GM23338 (cell line): ENCODE data around the gene GLCCI1. TPM values are rescaled to one million over a fixed set of nuclear protein-coding genes. Genes with fewer than 3 reads are reported as not detected.

Experiments
- ATAC-seq: fragments of 200-7000 bp; cut with Tn5 transposase; 3 replicates; pipeline ENCODE4 v1.9.1; 2020
- DNase-seq: peaks from one replicate; pipeline ENCODE4 v3.0.0-alpha.2; 2015; ENCODE audit warnings: low spot score
- H2AFZ ChIP-seq: fragments of 200-600 bp; sonication (generic); 2 replicates; pipeline ENCODE4 v1.8.0; 2016; ENCODE audit warnings: antibody characterized with exemption, mild to moderate bottlenecking, moderate library complexity
- H3F3A ChIP-seq: fragments of 200-600 bp; sonication (generic); replicated peaks from 2 replicates; pipeline ENCODE4 v1.8.0; 2017; ENCODE audit warnings: antibody characterized with exemption, mixed run types, low read depth
- H3K27ac ChIP-seq: fragments of 200-600 bp; sonication (generic); 2 replicates; pipeline ENCODE4 v1.6.1; 2016; ENCODE audit warnings: low read depth
- H3K27me3 ChIP-seq: fragments of 200-600 bp; sonication (generic); 2 replicates; pipeline ENCODE4 v1.8.0; 2016; ENCODE audit warnings: mild to moderate bottlenecking, mixed run types, moderate library complexity; ENCODE audit not compliant: insufficient read depth
- H3K36me3 ChIP-seq: fragments of 200-600 bp; sonication (generic); 2 replicates; pipeline ENCODE4 v1.8.0; 2016; ENCODE audit warnings: mild to moderate bottlenecking; ENCODE audit not compliant: insufficient read depth
- H3K4me1 ChIP-seq: fragments of 200-600 bp; sonication (generic); 2 replicates; pipeline ENCODE4 v1.8.0; 2016; ENCODE audit warnings: mild to moderate bottlenecking, moderate library complexity; ENCODE audit not compliant: insufficient read depth
- H3K4me2 ChIP-seq: fragments of 200-600 bp; sonication (generic); 2 replicates; pipeline ENCODE4 v1.7.1; 2017; ENCODE audit warnings: mixed run types
- H3K4me3 ChIP-seq: fragments of 200-600 bp; sonication (generic); 2 replicates; pipeline ENCODE4 v1.6.1; 2016; ENCODE audit warnings: mixed run types
- H3K79me2 ChIP-seq: fragments of 200-600 bp; sonication (generic); replicated peaks from 2 replicates; pipeline ENCODE4 v1.8.0; 2017; ENCODE audit warnings: mild to moderate bottlenecking; ENCODE audit not compliant: insufficient read depth
- H3K9me2 ChIP-seq: fragments of 200-600 bp; sonication (generic); 2 replicates; pipeline ENCODE4 v1.8.0; 2017; ENCODE audit not compliant: insufficient read depth
- H4K20me1 ChIP-seq: fragments of 200-600 bp; sonication (generic); replicated peaks from 2 replicates; pipeline ENCODE4 v1.8.0; 2017; ENCODE audit warnings: mild to moderate bottlenecking; ENCODE audit not compliant: insufficient read depth
- H3K27ac Mint-ChIP-seq: 2 replicates; pipeline ENCODE4 v1.8.0; 2020; ENCODE audit warnings: inconsistent platforms, mild to moderate bottlenecking, moderate library complexity, mixed read lengths
- H3K27me3 Mint-ChIP-seq: 3 replicates; pipeline ENCODE4 v1.8.0; 2022; ENCODE audit warnings: low read depth, mild to moderate bottlenecking, moderate library complexity, mixed read lengths, inconsistent platforms; ENCODE audit not compliant: insufficient read depth, poor library complexity
- H3K36me3 Mint-ChIP-seq: 3 replicates; pipeline ENCODE4 v1.8.0; 2021; ENCODE audit warnings: low read depth, mild to moderate bottlenecking, inconsistent platforms, moderate library complexity, mixed read lengths
- H3K4me1 Mint-ChIP-seq: 3 replicates; pipeline ENCODE4 v1.8.0; 2020; ENCODE audit warnings: mild to moderate bottlenecking, inconsistent platforms, mixed read lengths
- H3K4me3 Mint-ChIP-seq: 3 replicates; pipeline ENCODE4 v1.8.0; 2021; ENCODE audit warnings: moderate library complexity, mild to moderate bottlenecking, inconsistent platforms, mixed read lengths
- H3K9me3 Mint-ChIP-seq: 3 replicates; pipeline ENCODE4 v1.8.0; 2020; ENCODE audit warnings: moderate library complexity, mild to moderate bottlenecking, inconsistent platforms, mixed read lengths
- CREB1 ChIP-seq: fragments of 250-450 bp; sonication (Bioruptor Pico); IDR thresholded peaks from 2 replicates; pipeline ENCODE4 v1.5.0; 2020; ENCODE audit warnings: low read depth, mild to moderate bottlenecking, moderate library complexity
- CTCF ChIP-seq, 2 experiments: fragments of 200-600 bp in 1 of 2; sonication (generic) in 1 of 2; conservative IDR thresholded peaks; 2 replicates each; pipeline versions ENCODE4 v1.5.1 to v1.6.1; 2016 to 2017; ENCODE audit warnings: antibody characterized with exemption in 2 of 2, low read depth in 2 of 2, mild to moderate bottlenecking in 2 of 2, moderate library complexity in 1 of 2
- ETS1 ChIP-seq: IDR thresholded peaks from 2 replicates; pipeline ENCODE4 v1.6.1; 2016; ENCODE audit warnings: antibody characterized with exemption
- EZH2 ChIP-seq: fragments of 200-600 bp; sonication (generic); IDR thresholded peaks from one replicate; pipeline ENCODE4 v1.8.0; 2017; ENCODE audit warnings: antibody characterized with exemption, mild to moderate bottlenecking, low read depth; ENCODE audit not compliant: unreplicated experiment
- EZH2phosphoT487 ChIP-seq: fragments of 200-600 bp; sonication (generic); IDR thresholded peaks from one replicate; pipeline ENCODE4 v1.8.1; 2018; ENCODE audit warnings: antibody characterized with exemption; ENCODE audit not compliant: unreplicated experiment
- JUNB ChIP-seq: IDR thresholded peaks from one replicate; pipeline ENCODE4 v1.6.1; 2016; ENCODE audit warnings: antibody characterized with exemption; ENCODE audit not compliant: unreplicated experiment
- NANOG ChIP-seq: IDR thresholded peaks from 2 replicates; pipeline ENCODE4 v1.6.1; 2016; ENCODE audit warnings: antibody characterized with exemption, borderline replicate concordance
- POLR2AphosphoS5 ChIP-seq: IDR thresholded peaks from 2 replicates; pipeline ENCODE4 v1.6.1; 2016; ENCODE audit warnings: antibody characterized with exemption, low read depth
- REST ChIP-seq: IDR thresholded peaks from one replicate; pipeline ENCODE4 v1.6.1; 2018; ENCODE audit warnings: antibody characterized with exemption; ENCODE audit not compliant: unreplicated experiment
- STAT1 ChIP-seq: IDR thresholded peaks from one replicate; pipeline ENCODE4 v1.6.1; 2016; ENCODE audit warnings: antibody characterized with exemption; ENCODE audit not compliant: unreplicated experiment
- ZNF114 ChIP-seq: fragments of 250-450 bp; sonication (Bioruptor Pico); IDR thresholded peaks from 2 replicates; pipeline ENCODE4 v1.5.0; 2020; ENCODE audit warnings: mild to moderate bottlenecking, moderate library complexity
- ZNF331 ChIP-seq: fragments of 250-450 bp; sonication (Bioruptor Pico); IDR thresholded peaks from 2 replicates; pipeline ENCODE4 v1.5.0; 2020; ENCODE audit warnings: low read depth, mild to moderate bottlenecking, moderate library complexity
- ZNF462 ChIP-seq: fragments of 250-450 bp; sonication (Bioruptor Pico); IDR thresholded peaks from 2 replicates; pipeline ENCODE4 v1.5.0; 2020; ENCODE audit warnings: mild to moderate bottlenecking, moderate library complexity
- polyA plus RNA-seq: library from polyadenylated mRNA; unstranded; fragments of >200 nt; fragmentation: Nextera tagmentation; extraction: Ambion mirVana; gene quantifications from 2 replicates; pipeline ENCODE4 v1.2.1, GENCODE V29; 2016
- total RNA-seq: library from RNA; depleted of rRNA; stranded (reverse); fragments of >200 nt; shearing (Covaris generic); gene quantifications from 2 replicates; pipeline ENCODE4 v1.2.3, GENCODE V29; 2014

GLCCI1 gene
- total and polyA plus RNA-seq, 2 experiments from 2014 or later, result 15.0 to 15.7 TPM

- peaks cover 2% of the 10 kb centered on the region; the same call in 2 of the 3 replicates for H3K36me3 Mint-ChIP-seq
- no peak overlapping the region for H3K4me3 Mint-ChIP-seq
- Histone ChIP-seq H3K4me3 (no peak overlapping the region), H3K79me2 (no peaks in the 10 kb centered on the region), H3K27ac (0 out of 2 replicates have a peak overlapping the region, but pooled peaks have one; percentile 29), H3F3A (no peaks in the 10 kb centered on the region), H2AFZ (no peak overlapping the region), H4K20me1 (no peaks in the 10 kb centered on the region), H3K4me1 (no peaks in the 10 kb centered on the region; the same call in 1 of the 2 replicates), H3K4me2 (no peak overlapping the region), H3K9me2 (no peaks in the 10 kb centered on the region), H3K36me3 (no peaks in the 10 kb centered on the region; the same call in 1 of the 2 replicates), H3K27me3 (no peaks in the 10 kb centered on the region)
- H3K9me3 Mint-ChIP-seq, result no peaks in the 10 kb centered on the region
- H3K27me3 Mint-ChIP-seq, result peaks cover under 1% of the 10 kb centered on the region
- TF ChIP-seq REST, result no peak
- TF ChIP-seq CREB1, result no peak
- no peak for TF ChIP-seq ZNF331 (CRISPR knock-in tag)
- TF ChIP-seq EZH2phosphoT487, result no peak
- TF ChIP-seq JUNB, result no peak
- TF ChIP-seq STAT1, result no peak
- no peak for TF ChIP-seq POLR2AphosphoS5
- TF ChIP-seq ETS1, result no peak
- TF ChIP-seq CTCF (conservative IDR thresholded peaks at IDR 0.05; ENCODE audit: low read depth in 2 of 2), result no peak
- TF ChIP-seq NANOG, result no peak
- TF ChIP-seq EZH2, result no peak
- no peak for TF ChIP-seq ZNF114 (CRISPR knock-in tag)
- no peak for TF ChIP-seq ZNF462
- peak; percentile 56 for ATAC-seq
- peak; percentile 11 for DNase-seq
- H3K27ac Mint-ChIP-seq, result peak overlapping the region; percentile 77; the same call in 1 of the 2 replicates
- H3K4me1 Mint-ChIP-seq, result peaks cover 22% of the 10 kb centered on the region
Observed at GRCh38 chr7:8035192-8035591, 66.6 kb downstream of the GLCCI1 start.
